H7 (cell line): ENCODE measurements around the gene PRDM15. TPM values are rescaled to one million over a fixed set of nuclear protein-coding genes. Genes with fewer than 3 reads are reported as not detected.

Source experiments
- DNase-seq: peaks from one replicate; pipeline ENCODE4 v3.0.0; 2012
- H3K27me3 ChIP-seq: 2 replicates; pipeline ENCODE4 v1.6.0; 2011; ENCODE audit warnings: mild to moderate bottlenecking, low read length; ENCODE audit not compliant: control insufficient read depth, insufficient read depth
- H3K36me3 ChIP-seq: replicated peaks from 2 replicates; pipeline ENCODE4 v1.5.1; 2011; ENCODE audit warnings: low read length; ENCODE audit not compliant: control insufficient read depth, insufficient read depth
- H3K4me3 ChIP-seq: 2 replicates; pipeline ENCODE4 v1.5.1; 2011; ENCODE audit warnings: low read depth, mild to moderate bottlenecking, control low read depth, low read length, moderate library complexity; ENCODE audit not compliant: insufficient read depth
- total RNA-seq: library from RNA; depleted of rRNA; stranded (reverse); fragments of >200 nt; shearing (Covaris generic); gene quantifications from 2 replicates; pipeline ENCODE4 v1.2.3, GENCODE V29; 2014

The PRDM15 gene
- total RNA-seq, 1 experiment from 2014 or later = 6.7 TPM

DNA sequence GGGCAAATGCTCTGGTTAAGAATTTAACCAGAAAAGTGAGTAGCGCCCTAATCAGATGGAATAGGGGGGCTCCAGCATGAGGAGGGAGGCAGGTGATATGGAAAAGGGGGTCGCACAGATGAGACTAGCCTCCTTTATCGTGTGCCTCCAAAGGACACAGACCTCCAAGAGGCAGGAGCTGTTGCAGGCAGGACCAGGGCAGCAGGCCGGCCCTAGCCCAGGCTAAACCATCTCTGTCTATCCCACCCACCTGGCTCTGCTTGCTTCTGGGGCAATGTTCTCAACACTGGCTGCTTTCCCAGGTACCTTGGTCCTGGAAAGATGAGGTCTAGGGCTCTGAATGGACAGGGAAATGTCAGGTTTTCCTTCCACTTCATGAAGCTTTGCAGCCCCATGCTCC, 38.4 kb upstream of the PRDM15 start:
- Histone ChIP-seq H3K27me3 (no peaks in the 10 kb centered on the region), H3K36me3 (peaks cover 2% of the 10 kb centered on the region; the same call in 1 of the 2 replicates), H3K4me3 (no peak overlapping the region)

DNA sequence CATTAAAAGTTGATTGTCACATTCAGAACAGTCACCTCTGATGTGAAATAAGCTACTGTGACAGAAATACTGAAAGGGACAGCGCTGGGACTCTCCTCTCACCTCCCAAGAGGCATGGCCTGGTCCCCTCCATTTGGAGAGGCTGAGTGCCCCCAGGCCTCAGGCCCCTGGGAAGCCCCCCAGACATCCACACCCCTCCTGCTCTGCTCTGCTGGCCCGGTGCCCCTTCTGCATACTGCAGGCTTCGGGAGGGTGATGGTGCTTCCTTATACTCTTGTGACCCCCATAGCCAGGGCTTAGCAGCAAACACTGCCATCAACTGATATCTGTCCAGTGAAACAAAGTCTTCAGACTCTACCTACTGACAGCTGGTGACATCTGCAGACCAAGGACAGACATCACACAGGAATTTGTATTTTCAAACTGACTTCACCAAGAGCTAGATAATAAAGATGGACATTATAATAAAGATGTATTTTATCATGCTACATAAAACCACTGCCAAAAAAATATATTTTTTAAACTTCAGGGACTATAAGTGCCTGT, 37.8 kb upstream of the PRDM15 start:
- H3K4me3 ChIP-seq = no peak overlapping the region
- DNase-seq = no peak
- H3K36me3 ChIP-seq = peaks cover 2% of the 10 kb centered on the region; the same call in 1 of the 2 replicates
- no peaks in the 10 kb centered on the region for H3K27me3 ChIP-seq

More for the DNA sequence above, 38.4 kb upstream of the PRDM15 start:
- DNase-seq = no peak

DNA sequence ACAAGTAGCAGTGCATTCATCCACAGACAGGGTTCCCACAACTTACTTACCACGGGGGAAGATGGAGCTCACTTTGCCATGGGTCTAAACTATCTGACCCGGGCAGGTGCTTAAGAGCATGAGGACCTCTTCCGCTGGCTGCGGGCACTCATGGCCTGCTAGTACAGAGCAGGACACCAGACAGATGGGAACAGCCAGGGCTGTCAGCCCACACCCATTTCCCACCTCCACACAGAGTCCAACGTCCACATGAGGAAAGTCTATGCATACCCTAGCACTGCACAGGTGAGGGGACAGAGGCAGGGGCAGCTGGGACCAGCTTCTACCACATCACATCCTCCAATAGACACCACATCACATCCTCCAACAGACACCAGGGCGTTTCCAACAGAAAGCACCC, 35.8 kb upstream of the PRDM15 start:
- peaks cover 2% of the 10 kb centered on the region; the same call in 1 of the 2 replicates for H3K36me3 ChIP-seq
- no peak for DNase-seq
- no peak overlapping the region for H3K4me3 ChIP-seq
- H3K27me3 ChIP-seq = no peaks in the 10 kb centered on the region

DNA sequence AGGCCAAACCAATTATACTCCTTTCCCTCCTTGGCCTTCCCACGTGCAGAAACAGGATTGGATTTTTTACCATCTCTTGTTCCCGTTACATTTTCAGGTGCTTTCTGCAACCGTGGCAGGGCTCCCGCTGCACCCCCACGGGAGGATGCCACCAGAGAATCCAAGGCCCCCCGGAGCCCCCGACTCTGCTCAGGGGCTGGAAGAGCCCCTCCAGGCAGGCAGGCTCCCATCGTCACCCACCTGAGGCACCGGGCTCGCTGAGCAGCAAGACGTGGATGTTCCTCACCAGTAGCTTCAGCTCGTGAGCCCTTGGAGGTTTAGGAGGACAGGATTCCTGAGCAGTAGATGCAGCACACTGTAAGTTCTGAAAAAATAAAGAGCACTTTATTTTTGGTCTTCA, 35.2 kb upstream of the PRDM15 start:
- Histone ChIP-seq H3K4me3 (no peak overlapping the region), H3K27me3 (no peaks in the 10 kb centered on the region), H3K36me3 (peaks cover 2% of the 10 kb centered on the region; the same call in 1 of the 2 replicates)
- DNase-seq = no peak

DNA sequence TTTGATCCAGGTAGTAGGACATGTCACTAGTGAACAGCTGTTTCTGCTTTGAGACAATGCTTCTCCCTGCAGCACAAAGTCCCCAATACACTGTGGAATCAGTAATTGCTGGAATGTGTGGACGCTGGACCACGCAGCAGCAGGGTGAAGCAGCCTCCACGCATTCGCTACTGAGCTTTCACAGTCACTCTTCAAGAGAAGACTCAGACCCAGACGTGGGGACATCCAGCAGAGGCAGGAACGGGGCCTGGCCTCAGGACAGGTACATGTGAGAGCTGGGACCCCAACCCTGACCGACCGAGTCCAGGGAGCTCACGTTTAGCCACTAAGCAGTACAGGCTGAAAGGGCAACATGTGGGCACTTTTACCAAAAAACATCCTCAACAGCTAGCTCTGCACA, 34.1 kb upstream of the PRDM15 start:
- DNase-seq = no peak

DNA sequence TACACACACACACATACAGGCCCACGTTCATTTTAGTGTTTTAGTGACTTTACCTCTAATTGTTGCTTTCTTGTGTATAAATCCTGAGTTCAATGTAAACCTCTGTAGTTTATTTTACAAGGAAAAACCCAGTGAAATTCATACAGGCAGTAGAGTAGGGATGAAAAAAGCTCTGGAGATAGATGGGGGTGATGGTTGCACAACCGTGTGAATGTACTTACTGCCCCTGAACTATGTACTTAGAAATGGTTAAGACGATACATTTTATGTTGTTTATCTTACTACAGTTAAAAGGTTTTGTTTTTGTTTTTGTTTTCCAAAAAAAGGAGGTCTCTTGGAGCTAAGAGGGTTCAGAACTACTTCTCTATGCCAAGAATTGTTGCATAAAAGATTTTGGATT, 29.7 kb upstream of the PRDM15 start:
- DNase-seq = no peak
- no peaks in the 10 kb centered on the region for H3K27me3 ChIP-seq

More for the DNA sequence above, 34.1 kb upstream of the PRDM15 start:
- Histone ChIP-seq H3K4me3 (no peak overlapping the region), H3K27me3 (no peaks in the 10 kb centered on the region), H3K36me3 (no peaks in the 10 kb centered on the region)

DNA sequence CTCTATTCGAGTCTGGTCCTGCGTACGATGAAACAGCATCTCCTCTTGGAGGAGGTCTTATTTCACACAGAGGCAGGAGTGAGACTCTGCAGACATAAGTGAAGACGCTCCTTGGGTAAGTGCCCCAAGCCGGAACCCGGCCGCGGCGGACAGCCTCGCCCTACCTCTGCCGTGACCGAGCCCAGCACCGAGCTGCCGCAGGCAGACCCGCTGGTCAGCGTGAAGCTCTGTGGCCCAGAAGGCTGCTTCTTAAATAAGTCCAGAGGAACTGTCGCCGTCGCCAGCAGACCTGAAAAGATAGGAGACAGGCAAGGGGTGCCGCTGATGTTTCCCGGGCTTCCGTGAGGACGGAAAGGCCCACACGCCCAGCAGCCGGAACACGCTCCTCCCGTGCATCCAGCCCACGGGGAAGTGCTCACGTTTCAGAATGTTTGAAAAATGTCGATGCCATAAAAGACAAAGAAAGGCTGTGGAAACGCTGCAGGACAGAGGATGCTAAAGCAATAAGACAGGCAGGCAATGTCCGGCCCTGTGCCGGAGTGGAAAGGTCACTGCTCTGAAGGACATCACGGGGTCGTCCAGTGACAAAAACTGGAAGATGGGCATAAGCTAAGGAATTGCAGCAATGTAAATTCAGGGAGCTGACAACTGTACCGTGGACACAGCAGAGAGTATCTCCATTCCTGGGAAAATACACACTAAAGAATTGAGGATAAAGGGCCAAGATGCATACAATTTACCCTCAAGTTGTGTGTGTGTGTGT, 28.5 kb upstream of the PRDM15 start:
- no peak for DNase-seq
- no peaks in the 10 kb centered on the region for H3K27me3 ChIP-seq
- no peaks in the 10 kb centered on the region; the same call in none of the 2 replicates for H3K36me3 ChIP-seq
- H3K4me3 ChIP-seq = no peak overlapping the region

More for the DNA sequence above, 29.7 kb upstream of the PRDM15 start:
- H3K36me3 ChIP-seq = no peaks in the 10 kb centered on the region; the same call in none of the 2 replicates
- no peak overlapping the region for H3K4me3 ChIP-seq

DNA sequence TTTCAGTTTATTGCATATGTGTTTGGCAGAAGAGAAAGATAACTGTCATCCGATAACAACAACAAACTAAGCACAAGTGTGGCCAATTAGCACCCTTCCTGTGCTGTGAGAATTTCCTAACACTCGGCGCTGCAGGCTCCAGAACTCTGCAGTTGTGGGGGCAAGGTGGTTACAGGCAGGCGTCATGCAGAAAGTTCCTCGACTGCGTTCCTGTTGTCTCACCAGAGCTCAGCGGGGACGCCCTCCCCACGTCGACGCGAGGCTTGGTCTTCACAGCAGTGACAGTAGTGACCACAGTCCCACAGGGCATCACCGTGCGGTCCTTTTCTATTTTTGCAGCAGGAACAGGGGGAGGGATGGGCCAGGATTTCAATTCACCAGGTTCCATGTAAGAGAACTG, 27.6 kb upstream of the PRDM15 start:
- H3K27me3 ChIP-seq = no peaks in the 10 kb centered on the region
- no peaks in the 10 kb centered on the region; the same call in none of the 2 replicates for H3K36me3 ChIP-seq
- no peak for DNase-seq
- H3K4me3 ChIP-seq = no peak overlapping the region

DNA sequence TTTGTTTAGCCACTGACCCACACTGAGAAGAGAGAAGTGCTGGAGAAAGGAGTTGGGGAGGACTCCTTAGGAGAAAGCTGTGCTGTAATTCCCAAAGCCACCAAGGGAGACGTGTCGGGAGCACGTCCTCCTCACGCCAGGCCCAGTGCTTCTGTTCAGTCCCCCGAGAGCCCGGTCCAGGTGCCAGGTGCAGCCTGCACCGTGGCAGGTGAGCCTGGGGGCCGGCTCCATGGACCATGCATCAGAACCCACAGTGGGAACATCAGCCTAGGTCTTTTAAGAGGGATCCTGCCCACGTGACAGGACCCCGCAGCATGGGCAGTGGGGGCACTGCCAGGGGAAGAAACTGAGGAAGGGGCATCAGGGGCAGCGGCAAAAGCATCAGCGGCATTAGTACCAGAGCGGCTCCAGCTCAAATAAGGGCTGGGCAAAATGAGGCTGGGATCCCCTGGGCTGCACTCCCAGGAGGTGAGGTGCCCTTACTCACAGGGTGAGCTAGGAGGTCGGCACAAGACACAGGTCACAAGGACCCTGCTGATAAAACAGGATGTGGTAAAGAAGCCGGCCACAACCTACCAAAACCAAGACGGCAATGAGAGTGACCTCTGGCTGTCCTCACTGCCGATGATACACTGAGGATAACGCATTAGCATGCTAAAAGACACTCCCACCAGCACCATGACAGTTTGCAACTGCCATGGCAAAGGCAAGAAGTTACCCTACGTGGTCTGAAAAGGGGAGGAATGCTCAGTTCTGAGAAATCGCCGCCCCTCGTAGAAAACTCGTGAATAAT, 24.6 kb upstream of the PRDM15 start:
- H3K27me3 ChIP-seq = no peaks in the 10 kb centered on the region
- no peak for DNase-seq
- no peak overlapping the region for H3K4me3 ChIP-seq
- H3K36me3 ChIP-seq = no peaks in the 10 kb centered on the region; the same call in none of the 2 replicates

DNA sequence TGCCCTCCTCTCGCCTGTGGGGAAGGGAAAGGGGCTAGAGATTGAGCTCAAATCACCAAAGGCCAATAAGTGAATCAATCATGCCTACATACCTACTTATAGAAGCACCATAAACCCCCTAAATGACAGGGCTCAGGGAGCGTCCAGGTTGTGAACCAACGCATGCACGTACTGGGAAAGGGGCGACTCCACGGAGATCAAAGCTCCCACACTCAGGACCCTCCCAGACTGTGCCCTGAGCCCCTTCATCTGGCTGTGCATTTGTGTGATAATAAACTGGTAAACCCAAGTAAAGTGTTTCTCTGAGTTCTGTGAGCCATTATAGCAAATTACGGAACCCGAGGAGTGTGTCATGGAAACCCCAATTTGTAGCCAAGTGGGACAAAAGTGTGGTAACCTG, 23.8 kb upstream of the PRDM15 start:
- DNase-seq = no peak
- no peaks in the 10 kb centered on the region for H3K27me3 ChIP-seq
- H3K4me3 ChIP-seq = no peak overlapping the region
- no peaks in the 10 kb centered on the region; the same call in none of the 2 replicates for H3K36me3 ChIP-seq

DNA sequence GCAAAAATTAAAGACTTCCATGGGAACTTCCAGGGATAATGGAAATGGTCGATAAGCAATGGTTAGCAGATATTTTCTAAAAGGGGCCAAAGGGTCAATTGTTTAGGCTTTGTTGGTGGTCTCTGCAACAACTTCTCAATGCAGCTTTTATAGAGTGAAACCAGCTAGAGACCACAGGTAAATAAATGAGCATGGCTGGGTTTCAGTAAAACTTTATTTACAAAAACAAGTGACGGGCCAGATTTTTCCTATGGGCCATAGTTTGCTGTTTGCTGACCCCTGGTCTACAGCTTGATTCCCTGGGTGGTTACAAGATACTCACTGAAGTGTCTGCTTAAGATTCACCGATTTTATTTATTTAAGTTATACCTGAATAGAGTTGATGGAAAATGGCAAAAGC, 22.6 kb upstream of the PRDM15 start:
- DNase-seq = no peak
- Histone ChIP-seq H3K4me3 (no peak overlapping the region), H3K27me3 (no peaks in the 10 kb centered on the region), H3K36me3 (no peaks in the 10 kb centered on the region; the same call in none of the 2 replicates)

DNA sequence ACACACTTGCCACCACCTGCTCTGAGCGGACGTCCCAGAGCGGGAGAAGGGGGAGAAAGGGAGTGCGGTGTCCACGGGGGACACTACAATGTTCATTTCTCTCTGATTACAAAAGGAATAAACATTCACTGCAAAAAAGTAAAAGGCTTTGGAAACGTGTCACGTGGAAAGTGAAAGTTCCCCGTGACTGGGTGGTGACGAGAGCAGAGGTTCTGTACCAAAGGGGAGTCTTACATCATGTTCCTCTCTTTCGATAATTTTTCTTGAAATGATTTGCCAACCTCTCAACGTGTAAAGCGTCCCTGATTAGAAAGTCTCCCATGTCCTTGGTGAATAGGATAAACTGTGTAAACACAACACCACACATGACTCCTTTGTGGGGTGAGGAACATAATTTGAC, 22.0 kb upstream of the PRDM15 start:
- Histone ChIP-seq H3K4me3 (no peak overlapping the region), H3K36me3 (no peaks in the 10 kb centered on the region; the same call in 1 of the 2 replicates), H3K27me3 (no peaks in the 10 kb centered on the region)
- no peak for DNase-seq

DNA sequence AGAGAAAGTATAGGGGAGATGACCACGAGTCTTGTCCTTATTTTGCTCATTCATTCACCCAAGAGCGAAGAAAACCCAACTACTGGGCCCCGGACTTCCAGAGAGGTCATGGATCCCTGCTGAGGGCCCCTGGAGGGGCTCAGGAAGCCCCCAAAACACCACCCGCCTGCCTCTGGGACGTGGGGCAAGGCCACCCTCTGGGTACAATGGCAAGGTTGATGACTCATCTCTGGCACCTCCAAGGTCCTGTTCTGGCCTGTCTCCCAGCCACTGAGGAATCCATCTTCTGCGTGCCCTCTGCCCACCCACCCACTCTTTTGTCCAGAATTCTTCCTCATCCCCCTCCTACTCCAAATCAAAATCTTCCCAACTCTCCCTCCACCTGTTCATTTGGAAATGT, 21.3 kb upstream of the PRDM15 start:
- H3K36me3 ChIP-seq = no peaks in the 10 kb centered on the region; the same call in 1 of the 2 replicates
- no peaks in the 10 kb centered on the region for H3K27me3 ChIP-seq
- H3K4me3 ChIP-seq = no peak overlapping the region
- DNase-seq = no peak

DNA sequence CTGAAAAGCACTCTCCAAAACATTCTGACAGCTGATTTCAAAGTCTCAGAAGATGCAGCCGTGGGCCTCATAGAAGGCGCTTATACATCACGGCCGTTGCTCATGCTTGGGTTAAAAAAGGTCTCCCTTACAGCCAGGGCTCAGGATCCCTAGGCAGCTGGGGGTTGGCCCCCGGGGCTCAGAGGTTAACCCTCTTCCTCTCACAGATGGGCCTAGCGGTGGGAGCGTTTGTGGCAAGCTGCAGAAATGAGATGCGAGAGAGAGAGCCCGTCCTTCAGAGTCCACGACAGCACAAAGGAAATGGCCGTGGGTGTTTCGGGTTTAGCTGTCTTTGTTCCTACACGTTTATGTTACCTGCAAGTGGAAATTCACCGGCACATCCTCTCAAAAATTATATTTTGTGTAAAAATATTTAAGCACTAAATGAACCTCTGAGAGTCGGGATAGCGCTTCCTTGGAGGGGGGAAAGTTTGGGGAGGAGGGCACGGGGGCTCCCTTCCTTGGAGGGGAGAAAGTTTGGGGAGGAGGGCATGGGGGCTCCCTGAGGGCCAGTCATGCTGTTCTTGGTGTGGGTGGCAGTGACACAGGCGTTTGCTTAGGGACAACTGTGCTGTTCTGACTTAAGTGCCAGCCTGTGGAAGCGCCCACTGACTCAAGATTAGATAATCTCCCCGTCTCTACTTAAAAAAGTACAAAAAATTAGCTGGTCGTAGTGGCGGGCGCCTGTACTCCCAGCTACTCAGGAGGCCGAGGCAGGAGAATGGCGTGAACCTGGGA, 20.5 kb upstream of the PRDM15 start:
- no peaks in the 10 kb centered on the region; the same call in 1 of the 2 replicates for H3K36me3 ChIP-seq
- no peak overlapping the region for H3K4me3 ChIP-seq
- H3K27me3 ChIP-seq = no peaks in the 10 kb centered on the region
- DNase-seq = no peak
